ENCODE results near the gene PI16. TPM values are rescaled to one million over a fixed set of nuclear protein-coding genes. Genes with fewer than 3 reads are reported as not detected.

The PI16 gene
- polyA plus RNA-seq, 1 donor from 2014 or later, result not detected

- Histone ChIP-seq H4K20me1 (ENCODE audit: insufficient read depth) (no peaks in the 10 kb centered on the region), H3K9me3 (ENCODE audit: low read length) (no peaks in the 10 kb centered on the region), H3K36me3 (ENCODE audit: insufficient read depth, low read length) (no peaks in the 10 kb centered on the region), H2AFZ (ENCODE audit: low read depth, low read length) (no peak overlapping the region), H3K9me2 (ENCODE audit: insufficient read depth, low read length) (no peaks in the 10 kb centered on the region), H3F3A (ENCODE audit: insufficient read depth, low read length, poor library complexity, severe bottlenecking) (no peaks in the 10 kb centered on the region), H3K4me2 (ENCODE audit: low read length) (no peak overlapping the region), H3K27ac (ENCODE audit: low read length) (no peak overlapping the region), H3K4me3 (ENCODE audit: low read length) (no peak overlapping the region), H3K79me2 (replicated peaks; ENCODE audit: insufficient read depth, low read length) (no peaks in the 10 kb centered on the region), H3K27me3 (ENCODE audit: insufficient read depth, low read depth, low read length) (no peaks in the 10 kb centered on the region), H3K9ac (ENCODE audit: low read length) (no peak overlapping the region)
- TF ChIP-seq POLR2AphosphoS5 (IDR thresholded peaks at IDR 0.05) (no peak), EP300 (conservative IDR thresholded peaks at IDR 0.05; ENCODE audit: poor library complexity, severe bottlenecking) (no peak), RAD21 (conservative IDR thresholded peaks at IDR 0.05) (no peak), MXI1 (conservative IDR thresholded peaks at IDR 0.05; ENCODE audit: poor library complexity, severe bottlenecking) (no peak), CTCF (IDR thresholded peaks at IDR 0.05; ENCODE audit: poor library complexity, severe bottlenecking) (no peak), REST (IDR thresholded peaks at IDR 0.05; ENCODE audit: borderline replicate concordance) (no peak), SMC3 (conservative IDR thresholded peaks at IDR 0.05; ENCODE audit: poor library complexity) (no peak), TAF1 (IDR thresholded peaks at IDR 0.05; ENCODE audit: low read depth) (no peak), EZH2 (IDR thresholded peaks at IDR 0.05; ENCODE audit: borderline replicate concordance, insufficient read depth, low read length, poor library complexity, severe bottlenecking) (no peak)
These were observed 1.9 kb downstream of the PI16 start for GRCh38 chr6:36956446-36956820.

GRCh38 chr6:36957773-36958271 is 3.3 kb downstream of the PI16 start:
- Histone ChIP-seq H3K36me3 (ENCODE audit: insufficient read depth, low read length) (no peaks in the 10 kb centered on the region), H3K4me3 (ENCODE audit: low read length) (no peak overlapping the region), H3K9ac (ENCODE audit: low read length) (no peak overlapping the region), H4K20me1 (ENCODE audit: insufficient read depth) (no peaks in the 10 kb centered on the region), H3K9me2 (ENCODE audit: insufficient read depth, low read length) (no peaks in the 10 kb centered on the region), H3K79me2 (replicated peaks; ENCODE audit: insufficient read depth, low read length) (no peaks in the 10 kb centered on the region), H3K4me2 (ENCODE audit: low read length) (no peak overlapping the region), H2AFZ (ENCODE audit: low read depth, low read length) (no peak overlapping the region), H3F3A (ENCODE audit: insufficient read depth, low read length, poor library complexity, severe bottlenecking) (no peaks in the 10 kb centered on the region), H3K9me3 (ENCODE audit: low read length) (no peaks in the 10 kb centered on the region), H3K27ac (ENCODE audit: low read length) (no peak overlapping the region), H3K27me3 (ENCODE audit: insufficient read depth, low read depth, low read length) (no peaks in the 10 kb centered on the region)
- TF ChIP-seq CTCF (IDR thresholded peaks at IDR 0.05; ENCODE audit: poor library complexity, severe bottlenecking), result no peak

Data from neural cell (in vitro differentiated cells).